ENCODE measurements around the gene RWDD1. TPM values are rescaled to one million over a fixed set of nuclear protein-coding genes. Genes with fewer than 3 reads are reported as not detected.

RWDD1 gene
- total RNA-seq, 1 donor from 2014 or later: 39.7 TPM

DNA sequence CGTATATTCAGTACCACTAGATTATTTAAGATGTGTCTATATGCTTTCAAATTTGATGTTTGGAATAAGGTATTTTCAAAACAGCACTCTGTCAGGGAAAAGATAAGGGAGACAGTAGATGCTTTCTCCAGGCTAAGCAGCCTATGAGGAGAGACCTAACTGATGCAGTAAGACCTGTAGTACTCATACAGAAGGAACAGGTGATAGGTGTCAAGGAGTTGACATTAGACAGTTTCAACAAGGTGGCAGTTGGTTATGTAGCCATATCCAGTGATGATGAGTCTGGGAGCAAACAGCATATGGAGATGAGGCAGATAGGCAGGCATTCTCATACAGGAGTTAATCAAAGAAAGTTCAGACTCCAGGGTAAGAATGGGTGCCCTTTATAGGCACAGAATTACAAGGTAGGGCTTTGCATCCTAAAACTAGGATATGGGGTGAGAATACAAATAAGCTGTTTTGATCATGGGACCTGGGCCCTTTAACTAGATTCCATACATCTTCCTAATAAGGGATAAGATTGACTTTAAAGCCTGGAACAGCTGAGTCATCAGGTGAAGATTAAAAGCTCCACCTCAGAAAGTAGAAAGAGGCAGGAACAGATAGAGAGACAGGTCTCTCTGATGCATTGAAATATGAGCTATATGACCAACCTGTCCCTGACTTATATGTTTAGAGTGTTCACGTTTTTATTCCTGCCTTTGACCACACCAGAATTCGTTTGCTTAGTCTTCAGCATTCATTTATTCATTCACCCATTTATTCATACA, 52.9 kb downstream of the RWDD1 start:
- TF ChIP-seq, protein P1, sequence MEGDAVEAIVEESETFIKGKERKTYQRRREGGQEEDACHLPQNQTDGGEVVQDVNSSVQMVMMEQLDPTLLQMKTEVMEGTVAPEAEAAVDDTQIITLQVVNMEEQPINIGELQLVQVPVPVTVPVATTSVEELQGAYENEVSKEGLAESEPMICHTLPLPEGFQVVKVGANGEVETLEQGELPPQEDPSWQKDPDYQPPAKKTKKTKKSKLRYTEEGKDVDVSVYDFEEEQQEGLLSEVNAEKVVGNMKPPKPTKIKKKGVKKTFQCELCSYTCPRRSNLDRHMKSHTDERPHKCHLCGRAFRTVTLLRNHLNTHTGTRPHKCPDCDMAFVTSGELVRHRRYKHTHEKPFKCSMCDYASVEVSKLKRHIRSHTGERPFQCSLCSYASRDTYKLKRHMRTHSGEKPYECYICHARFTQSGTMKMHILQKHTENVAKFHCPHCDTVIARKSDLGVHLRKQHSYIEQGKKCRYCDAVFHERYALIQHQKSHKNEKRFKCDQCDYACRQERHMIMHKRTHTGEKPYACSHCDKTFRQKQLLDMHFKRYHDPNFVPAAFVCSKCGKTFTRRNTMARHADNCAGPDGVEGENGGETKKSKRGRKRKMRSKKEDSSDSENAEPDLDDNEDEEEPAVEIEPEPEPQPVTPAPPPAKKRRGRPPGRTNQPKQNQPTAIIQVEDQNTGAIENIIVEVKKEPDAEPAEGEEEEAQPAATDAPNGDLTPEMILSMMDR (conservative IDR thresholded peaks at IDR 0.05; ENCODE audit: low read depth, low read length): no peak
- no peak overlapping the region for H3K4me3 ChIP-seq (ENCODE audit: low read depth, low read length)
- no peak for DNase-seq (ENCODE audit: low read depth)

DNA sequence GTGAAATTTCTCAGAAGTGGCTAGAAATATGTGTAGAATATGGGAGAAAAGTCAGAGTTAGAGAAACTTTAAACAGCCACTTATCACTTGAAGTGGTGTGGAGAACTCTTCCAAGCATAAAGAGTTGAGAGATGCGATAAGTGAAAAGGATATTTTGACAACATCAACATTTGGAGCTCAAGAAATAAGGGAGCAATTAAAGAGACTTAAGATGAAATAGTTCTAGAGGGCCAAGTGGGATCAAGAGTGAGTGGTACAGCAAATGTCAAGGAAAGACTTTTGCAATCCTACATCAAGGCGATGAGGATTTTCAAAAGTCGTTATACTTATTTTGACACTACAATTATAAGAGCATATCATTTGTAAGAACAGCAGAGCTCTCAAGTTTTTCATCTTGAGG, 54.6 kb downstream of the RWDD1 start:
- TF ChIP-seq, protein P1 (conservative IDR thresholded peaks at IDR 0.05; ENCODE audit: low read depth, low read length): no peak
- no peak for DNase-seq (ENCODE audit: low read depth)
- no peak overlapping the region for H3K4me3 ChIP-seq (ENCODE audit: low read depth, low read length)

DNA sequence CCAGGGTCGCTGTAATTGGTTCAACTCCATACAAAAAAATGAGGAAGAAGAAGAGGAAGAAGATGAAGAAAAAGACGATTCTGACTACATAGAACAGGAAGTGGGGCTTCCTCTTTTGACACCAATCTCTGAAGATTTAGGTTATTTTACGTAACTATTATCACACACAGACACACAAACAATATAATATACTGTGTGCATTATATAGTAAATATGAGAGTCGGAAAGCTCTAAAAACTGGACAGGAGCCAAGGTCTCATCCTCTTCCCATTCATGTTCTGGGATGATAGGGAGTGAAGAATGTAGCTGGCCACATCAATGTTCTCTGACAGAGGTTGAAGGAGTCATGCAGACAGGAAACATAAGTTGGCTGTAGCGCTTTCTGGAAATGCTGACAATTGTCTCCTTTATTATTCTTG, 58.3 kb downstream of the RWDD1 start:
- H3K4me3 ChIP-seq (ENCODE audit: low read depth, low read length): no peak overlapping the region
- no peak for DNase-seq (ENCODE audit: low read depth)
- TF ChIP-seq, protein P1 (conservative IDR thresholded peaks at IDR 0.05; ENCODE audit: low read depth, low read length): no peak

DNA sequence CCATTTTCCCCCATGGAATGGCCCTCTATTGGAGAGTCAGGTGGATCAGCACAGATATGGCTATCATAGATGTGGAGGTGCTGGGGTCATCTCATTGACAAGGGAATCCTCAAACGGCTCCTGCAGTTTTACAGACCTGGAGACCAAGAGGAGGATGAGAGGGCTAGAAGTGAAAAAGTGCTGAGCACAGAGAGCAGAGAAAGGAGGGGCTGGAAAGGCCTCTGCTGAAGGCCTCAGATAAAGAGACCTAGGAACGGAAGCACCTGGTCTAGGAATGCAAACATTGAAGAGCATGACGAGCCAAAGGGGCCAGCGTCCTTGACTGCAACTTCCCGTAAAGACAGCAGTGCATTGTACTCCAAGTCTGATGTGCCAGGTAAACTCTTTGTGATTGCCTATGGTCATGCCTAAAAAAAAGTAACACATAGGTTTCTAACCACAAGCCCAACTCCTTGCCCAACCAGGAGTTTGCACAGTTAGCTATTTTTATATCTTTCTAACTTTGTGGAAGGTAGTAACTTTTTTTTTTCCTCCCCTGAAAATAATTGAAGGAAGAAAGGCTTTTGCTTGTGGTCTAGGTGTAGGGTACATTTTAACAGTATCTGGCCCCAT, 60.2 kb downstream of the RWDD1 start:
- no peak for DNase-seq (ENCODE audit: low read depth)
- H3K4me3 ChIP-seq (ENCODE audit: low read depth, low read length): no peak overlapping the region
- TF ChIP-seq, protein P1 (conservative IDR thresholded peaks at IDR 0.05; ENCODE audit: low read depth, low read length): no peak

DNA sequence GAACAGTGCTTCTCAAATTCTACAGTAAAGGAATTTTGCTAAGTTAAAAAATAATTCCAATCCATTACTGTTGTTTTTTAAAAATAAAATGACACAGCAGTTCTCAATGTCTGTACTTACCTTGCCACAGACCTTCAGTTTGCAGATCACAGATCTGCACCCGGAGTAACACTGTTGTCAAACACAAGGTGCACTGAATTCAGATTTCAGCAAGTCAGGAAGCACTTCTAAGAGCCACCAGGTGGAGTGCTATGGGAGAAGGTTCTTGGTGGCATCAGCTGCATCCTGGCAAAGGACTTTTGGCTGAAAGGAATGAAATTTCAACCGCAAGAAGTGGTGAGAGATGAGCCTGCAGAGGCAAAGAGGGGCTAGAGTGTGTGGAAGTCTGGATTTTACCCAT, 62.4 kb downstream of the RWDD1 start:
- TF ChIP-seq, protein P1 (conservative IDR thresholded peaks at IDR 0.05; ENCODE audit: low read depth, low read length): peak; percentile 50
- H3K4me3 ChIP-seq (ENCODE audit: low read depth, low read length): no peak overlapping the region
- DNase-seq (ENCODE audit: low read depth): no peak

Other genes starting within 250 kb of the RWDD1 start
- 25.0 and 36.1 TPM in 2 replicates for gene DSE, start 200.6 kb upstream of the RWDD1 start, total RNA-seq
- gene CALHM6, start 110.1 kb upstream of the RWDD1 start, total RNA-seq: 0.35 and 4.8 TPM in 2 replicates
- gene CALHM5, start 59.9 kb upstream of the RWDD1 start, total RNA-seq: 0.07 and 0.12 TPM in 2 replicates
- not detected in 2 replicates for gene TRAPPC3L, start 25.8 kb upstream of the RWDD1 start, total RNA-seq
- not detected in 2 replicates for gene CALHM4, start 17.8 kb upstream of the RWDD1 start, total RNA-seq
- not detected in 2 replicates for gene RSPH4A, start 45.0 kb downstream of the RWDD1 start, total RNA-seq
- gene ZUP1, start 97.3 kb downstream of the RWDD1 start, total RNA-seq: 11.6 and 15.6 TPM in 2 replicates
- gene KPNA5, start 109.7 kb downstream of the RWDD1 start, total RNA-seq: 2.5 and 2.9 TPM in 2 replicates
- 0.23 and 0.80 TPM in 2 replicates for gene FAM162B, start 194.2 kb downstream of the RWDD1 start, total RNA-seq